DOHH2 (cell line): ENCODE data around the gene APOL3.

Experiments
- EZH2phosphoT487 ChIP-seq: fragments of 200-600 bp; sonication (generic); IDR thresholded peaks from 2 replicates; pipeline ENCODE4 v1.6.1; 2017; ENCODE audit warnings: borderline replicate concordance, mild to moderate bottlenecking, antibody characterized with exemption, low read length, moderate library complexity, mixed read lengths
- TF ChIP-seq, protein P1 (sequence below): fragments of 200-600 bp; sonication (generic); IDR thresholded peaks from one replicate; pipeline ENCODE4 v1.5.1; 2014; ENCODE audit warnings: antibody characterized with exemption, mild to moderate bottlenecking, low read depth, low read length; ENCODE audit not compliant: poor library complexity, severe bottlenecking

DNA sequence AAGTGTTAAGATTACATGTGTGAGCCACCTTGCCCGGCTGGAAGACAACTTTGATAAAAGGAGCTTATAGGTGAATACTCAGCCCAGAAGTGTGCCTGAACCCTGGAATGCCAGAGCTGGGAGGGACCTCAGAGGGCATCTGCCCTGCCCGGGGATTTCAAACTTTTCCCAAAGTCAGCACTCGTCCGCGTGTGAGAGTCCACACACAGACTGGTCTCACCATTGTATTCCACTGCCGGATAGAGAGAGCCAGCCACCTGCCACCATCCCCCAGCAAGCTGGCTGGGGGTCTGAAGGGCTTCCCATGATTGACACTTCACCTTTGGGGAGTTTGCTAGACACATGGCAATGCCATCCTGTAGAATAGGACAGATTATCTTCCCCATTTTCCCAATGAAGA, 49.2 kb downstream of the APOL3 start:
- TF ChIP-seq EZH2phosphoT487: no peak
- TF ChIP-seq, protein P1, sequence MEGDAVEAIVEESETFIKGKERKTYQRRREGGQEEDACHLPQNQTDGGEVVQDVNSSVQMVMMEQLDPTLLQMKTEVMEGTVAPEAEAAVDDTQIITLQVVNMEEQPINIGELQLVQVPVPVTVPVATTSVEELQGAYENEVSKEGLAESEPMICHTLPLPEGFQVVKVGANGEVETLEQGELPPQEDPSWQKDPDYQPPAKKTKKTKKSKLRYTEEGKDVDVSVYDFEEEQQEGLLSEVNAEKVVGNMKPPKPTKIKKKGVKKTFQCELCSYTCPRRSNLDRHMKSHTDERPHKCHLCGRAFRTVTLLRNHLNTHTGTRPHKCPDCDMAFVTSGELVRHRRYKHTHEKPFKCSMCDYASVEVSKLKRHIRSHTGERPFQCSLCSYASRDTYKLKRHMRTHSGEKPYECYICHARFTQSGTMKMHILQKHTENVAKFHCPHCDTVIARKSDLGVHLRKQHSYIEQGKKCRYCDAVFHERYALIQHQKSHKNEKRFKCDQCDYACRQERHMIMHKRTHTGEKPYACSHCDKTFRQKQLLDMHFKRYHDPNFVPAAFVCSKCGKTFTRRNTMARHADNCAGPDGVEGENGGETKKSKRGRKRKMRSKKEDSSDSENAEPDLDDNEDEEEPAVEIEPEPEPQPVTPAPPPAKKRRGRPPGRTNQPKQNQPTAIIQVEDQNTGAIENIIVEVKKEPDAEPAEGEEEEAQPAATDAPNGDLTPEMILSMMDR: no peak
